DND-41 (cell line): ENCODE results near the gene PLA2G4E.

ENCODE experiments used
- ATAC-seq: fragments of 200-7000 bp; cut with Tn5 transposase; 3 replicates; pipeline ENCODE4 v1.9.1; 2021; ENCODE audit warnings: low read depth; ENCODE audit not compliant: insufficient read depth
- DNase-seq: peaks from one replicate; pipeline ENCODE4 v3.0.0-alpha.2; 2020
- H2AFZ ChIP-seq: 2 replicates; pipeline ENCODE4 v1.6.0; 2012; ENCODE audit warnings: low read depth, low read length
- H3K27ac ChIP-seq: 2 replicates; pipeline ENCODE4 v1.5.1; 2012; ENCODE audit warnings: low read length, inconsistent platforms
- H3K27me3 ChIP-seq: fragments of 200-600 bp; sonication (generic); 2 replicates; pipeline ENCODE4 v1.6.0; 2012; ENCODE audit warnings: low read length, mild to moderate bottlenecking, inconsistent platforms; ENCODE audit not compliant: insufficient read depth, poor library complexity
- H3K36me3 ChIP-seq: 2 replicates; pipeline ENCODE4 v1.5.1; 2012; ENCODE audit warnings: low read length, inconsistent platforms; ENCODE audit not compliant: insufficient read depth
- H3K4me1 ChIP-seq: 2 replicates; pipeline ENCODE4 v1.5.1; 2012; ENCODE audit warnings: mild to moderate bottlenecking, low read length; ENCODE audit not compliant: insufficient read depth
- H3K4me2 ChIP-seq: 2 replicates; pipeline ENCODE4 v1.6.0; 2012; ENCODE audit warnings: mild to moderate bottlenecking, moderate library complexity, low read length, inconsistent platforms; ENCODE audit not compliant: insufficient read depth
- H3K4me3 ChIP-seq, 2 experiments: fragments of 200-600 bp in 1 of 2; shearing (Covaris generic) in 1 of 2; 2 replicates each; pipeline ENCODE4 v1.5.1; 2012 to 2016; ENCODE audit warnings: inconsistent platforms in 2 of 2, low read length in 2 of 2, mild to moderate bottlenecking in 2 of 2, low read depth in 1 of 2, moderate library complexity in 1 of 2
- H3K79me2 ChIP-seq: 2 replicates; pipeline ENCODE4 v1.6.0; 2012; ENCODE audit warnings: low read length, inconsistent platforms; ENCODE audit not compliant: insufficient read depth
- H3K9ac ChIP-seq: 2 replicates; pipeline ENCODE4 v1.6.0; 2012; ENCODE audit warnings: low read depth, mild to moderate bottlenecking, inconsistent platforms, low read length, moderate library complexity
- H3K9me3 ChIP-seq: 2 replicates; pipeline ENCODE4 v1.5.1; 2012; ENCODE audit warnings: low read length, moderate library complexity, mild to moderate bottlenecking, inconsistent platforms; ENCODE audit not compliant: insufficient read depth, severe bottlenecking
- H4K20me1 ChIP-seq: 2 replicates; pipeline ENCODE4 v1.6.0; 2012; ENCODE audit warnings: low read length; ENCODE audit not compliant: insufficient read depth
- EZH2 ChIP-seq: IDR thresholded peaks from 3 replicates; pipeline ENCODE4 v1.6.1; 2012; ENCODE audit warnings: borderline replicate concordance, low read depth, mild to moderate bottlenecking, moderate library complexity, low read length, inconsistent platforms; ENCODE audit not compliant: severe bottlenecking
- TF ChIP-seq, protein P1 (sequence below): IDR thresholded peaks from 2 replicates; pipeline ENCODE4 v1.5.1; 2012; ENCODE audit warnings: borderline replicate concordance, low read length, moderate library complexity, mild to moderate bottlenecking; ENCODE audit not compliant: poor library complexity, severe bottlenecking; ENCODE audit errors: extremely low read depth

The PLA2G4E gene

DNA sequence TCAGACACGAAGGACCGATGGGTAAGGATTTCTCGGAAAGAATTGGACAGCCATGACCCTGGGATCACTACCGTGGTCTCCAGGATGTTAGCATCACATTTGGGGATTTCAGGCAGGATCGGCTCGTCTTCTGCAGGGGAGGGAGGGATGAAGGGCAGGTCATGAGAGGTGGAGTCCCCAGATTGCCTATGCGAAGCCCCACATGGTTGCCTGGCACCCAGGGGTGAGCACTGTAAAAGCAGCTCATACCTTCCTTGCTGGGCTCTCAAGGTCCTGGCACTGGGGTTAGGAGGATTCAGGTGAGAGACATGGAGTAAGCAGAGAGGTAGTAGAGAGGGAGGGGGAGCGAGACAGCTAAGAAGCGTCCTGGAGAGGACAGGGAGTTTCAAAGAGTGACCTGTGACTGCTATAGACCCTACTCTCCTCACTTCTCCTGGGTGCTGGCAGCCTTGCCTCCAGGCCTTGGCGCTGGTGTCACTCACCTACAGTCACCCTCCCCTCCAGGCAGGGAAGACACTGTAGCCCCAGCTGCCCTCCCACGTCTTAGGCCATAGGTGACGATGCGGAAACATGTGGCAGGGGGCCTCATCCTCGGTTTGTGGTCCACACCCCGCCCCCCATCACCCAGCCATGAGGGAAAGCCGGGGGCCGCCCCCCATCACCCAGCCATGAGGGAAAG lies 33.5 kb downstream of the PLA2G4E start:
- Histone ChIP-seq H3K27me3 (no peaks in the 10 kb centered on the region), H4K20me1 (no peaks in the 10 kb centered on the region), H3K79me2 (no peaks in the 10 kb centered on the region), H3K4me2 (no peak overlapping the region), H3K9ac (no peak overlapping the region), H3K9me3 (no peaks in the 10 kb centered on the region), H3K4me3 (no peak overlapping the region), H2AFZ (no peak overlapping the region), H3K27ac (no peak overlapping the region), H3K36me3 (no peaks in the 10 kb centered on the region), H3K4me1 (no peaks in the 10 kb centered on the region)
- no peak for ATAC-seq
- DNase-seq: no peak
- TF ChIP-seq, protein P1, sequence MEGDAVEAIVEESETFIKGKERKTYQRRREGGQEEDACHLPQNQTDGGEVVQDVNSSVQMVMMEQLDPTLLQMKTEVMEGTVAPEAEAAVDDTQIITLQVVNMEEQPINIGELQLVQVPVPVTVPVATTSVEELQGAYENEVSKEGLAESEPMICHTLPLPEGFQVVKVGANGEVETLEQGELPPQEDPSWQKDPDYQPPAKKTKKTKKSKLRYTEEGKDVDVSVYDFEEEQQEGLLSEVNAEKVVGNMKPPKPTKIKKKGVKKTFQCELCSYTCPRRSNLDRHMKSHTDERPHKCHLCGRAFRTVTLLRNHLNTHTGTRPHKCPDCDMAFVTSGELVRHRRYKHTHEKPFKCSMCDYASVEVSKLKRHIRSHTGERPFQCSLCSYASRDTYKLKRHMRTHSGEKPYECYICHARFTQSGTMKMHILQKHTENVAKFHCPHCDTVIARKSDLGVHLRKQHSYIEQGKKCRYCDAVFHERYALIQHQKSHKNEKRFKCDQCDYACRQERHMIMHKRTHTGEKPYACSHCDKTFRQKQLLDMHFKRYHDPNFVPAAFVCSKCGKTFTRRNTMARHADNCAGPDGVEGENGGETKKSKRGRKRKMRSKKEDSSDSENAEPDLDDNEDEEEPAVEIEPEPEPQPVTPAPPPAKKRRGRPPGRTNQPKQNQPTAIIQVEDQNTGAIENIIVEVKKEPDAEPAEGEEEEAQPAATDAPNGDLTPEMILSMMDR: no peak
- TF ChIP-seq EZH2: no peak

DNA sequence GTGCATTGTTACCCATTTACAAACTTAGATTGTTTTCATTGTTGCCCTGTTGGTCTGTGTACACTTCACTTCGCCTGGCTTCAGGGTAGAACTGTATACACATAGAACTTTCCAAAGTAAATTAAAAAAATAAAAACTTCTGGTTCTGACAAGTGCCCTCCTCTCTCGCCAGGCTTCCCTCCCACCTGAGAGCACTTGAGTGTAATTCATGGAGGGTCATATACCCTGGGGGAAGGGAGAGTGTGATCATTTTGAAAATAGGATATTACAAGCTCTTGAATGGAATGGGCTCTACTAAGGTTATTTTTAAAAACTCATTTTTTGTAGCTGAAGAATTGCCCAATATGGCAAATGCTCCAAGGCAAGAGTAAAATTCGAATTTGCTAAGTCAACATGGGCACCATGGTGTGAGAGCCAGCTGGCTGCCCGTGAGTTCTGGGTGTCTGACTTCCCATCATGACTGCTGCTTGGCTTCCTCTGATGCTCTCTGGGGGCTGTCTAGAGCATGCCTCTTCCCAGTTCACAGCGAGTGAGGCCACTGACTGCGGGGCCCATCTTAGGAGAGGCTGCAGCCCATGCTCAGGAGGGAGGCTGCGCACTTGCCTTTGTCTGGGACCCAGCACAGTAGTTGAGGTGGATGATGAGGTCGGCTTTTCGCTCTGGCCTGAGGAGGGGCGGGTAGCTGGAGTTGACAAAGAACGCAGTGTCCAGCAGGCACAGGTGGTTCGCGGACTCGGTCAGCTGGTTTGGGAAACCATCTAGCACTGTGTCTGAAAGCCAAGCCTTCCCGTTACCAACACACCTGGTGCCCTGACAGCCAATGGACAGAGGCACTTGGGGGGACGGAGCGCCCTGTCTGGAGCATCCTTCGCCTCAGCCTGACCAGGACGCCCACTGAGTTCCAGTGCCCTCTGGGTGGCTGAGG lies 35.3 kb downstream of the PLA2G4E start:
- Histone ChIP-seq H3K4me3 (no peak overlapping the region), H4K20me1 (no peaks in the 10 kb centered on the region), H3K4me1 (no peaks in the 10 kb centered on the region), H3K36me3 (no peaks in the 10 kb centered on the region), H3K79me2 (no peaks in the 10 kb centered on the region), H3K27me3 (no peaks in the 10 kb centered on the region), H3K27ac (no peak overlapping the region), H3K9me3 (no peaks in the 10 kb centered on the region), H3K4me2 (no peak overlapping the region), H2AFZ (no peak overlapping the region), H3K9ac (no peak overlapping the region)
- no peak for TF ChIP-seq EZH2
- ATAC-seq: no peak
- DNase-seq: no peak

DNA sequence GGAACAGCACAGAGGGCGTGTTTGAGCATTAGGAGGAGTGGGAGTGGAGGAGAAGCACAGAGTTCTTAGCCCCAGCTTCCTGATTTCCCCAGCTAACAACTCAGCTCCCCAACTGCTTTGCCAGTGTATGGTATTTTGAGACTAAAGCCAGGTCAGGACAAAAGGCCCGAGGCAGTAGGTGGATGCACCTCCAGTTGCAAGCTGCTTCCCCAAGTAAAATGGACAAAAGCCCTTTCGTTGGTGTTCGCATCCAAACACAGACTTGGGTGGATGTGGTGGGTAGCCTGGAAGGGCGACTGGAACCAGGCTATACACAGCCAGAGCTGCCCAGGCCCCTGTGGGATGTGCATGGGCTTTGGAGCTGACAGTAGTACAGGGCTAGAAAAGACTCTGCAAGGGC lies 36.2 kb downstream of the PLA2G4E start:
- Histone ChIP-seq H3K27ac (no peak overlapping the region), H3K36me3 (no peaks in the 10 kb centered on the region), H3K79me2 (no peaks in the 10 kb centered on the region), H3K4me1 (no peaks in the 10 kb centered on the region), H3K4me2 (no peak overlapping the region), H4K20me1 (no peaks in the 10 kb centered on the region), H2AFZ (no peak overlapping the region), H3K27me3 (no peaks in the 10 kb centered on the region), H3K9me3 (no peaks in the 10 kb centered on the region), H3K4me3 (no peak overlapping the region), H3K9ac (no peak overlapping the region)
- no peak for ATAC-seq
- no peak for DNase-seq
- TF ChIP-seq, protein P1: no peak
- no peak for TF ChIP-seq EZH2
